HepG2 (cell line): ENCODE results near the gene ABHD1. TPM values are rescaled to one million over a fixed set of nuclear protein-coding genes. Genes with fewer than 3 reads are reported as not detected.
A peak's percentile ranks its signal among the peaks of the same experiment; 100 is the strongest.

Source experiments
- AKAP8 ChIP-seq: sonication (generic); formaldehyde crosslinking; IDR thresholded peaks from 2 replicates; pipeline ENCODE4 v1.5.1; 2020; ENCODE audit warnings: mild to moderate bottlenecking, missing genetic modification reagents
- EED ChIP-seq: sonication (generic); formaldehyde crosslinking; IDR thresholded peaks from 2 replicates; pipeline ENCODE4 v1.5.0; 2020; ENCODE audit warnings: mild to moderate bottlenecking, missing genetic modification reagents
- GMEB2 ChIP-seq: IDR thresholded peaks from 2 replicates; pipeline ENCODE4 v1.6.1; 2016; ENCODE audit warnings: missing biosample characterization, missing genetic modification reagents, low read depth
- MAX ChIP-seq: IDR thresholded peaks from 2 replicates; pipeline ENCODE4 v1.6.1; 2012; ENCODE audit warnings: inconsistent platforms
- MXI1 ChIP-seq: IDR thresholded peaks from 3 replicates; pipeline ENCODE4 v1.6.1; 2012; ENCODE audit warnings: low read depth, low read length, inconsistent platforms, borderline replicate concordance
- NKX3-1 ChIP-seq: sonication (generic); formaldehyde crosslinking; IDR thresholded peaks from 2 replicates; pipeline ENCODE4 v1.5.0; 2020; ENCODE audit warnings: missing genetic modification reagents
- PAX8 ChIP-seq: sonication (generic); formaldehyde crosslinking; IDR thresholded peaks from 2 replicates; pipeline ENCODE4 v1.8.0; 2022; ENCODE audit warnings: mild to moderate bottlenecking, missing genetic modification reagents, borderline replicate concordance
- PLSCR1 ChIP-seq: sonication (generic); formaldehyde crosslinking; IDR thresholded peaks from 2 replicates; pipeline ENCODE4 v1.5.0; 2020; ENCODE audit warnings: missing genetic modification reagents, mild to moderate bottlenecking, borderline replicate concordance
- POGK ChIP-seq: sonication (generic); formaldehyde crosslinking; conservative IDR thresholded peaks from 2 replicates; pipeline ENCODE4 v1.8.0; 2022; ENCODE audit warnings: mild to moderate bottlenecking, moderate library complexity, missing genetic modification reagents
- RARA ChIP-seq: IDR thresholded peaks from 2 replicates; pipeline ENCODE4 v1.6.1; 2016; ENCODE audit warnings: missing genetic modification reagents, missing compliant biosample characterization
- REPIN1 ChIP-seq: sonication (generic); formaldehyde crosslinking; IDR thresholded peaks from 2 replicates; pipeline ENCODE4 v1.8.0; 2022; ENCODE audit warnings: missing genetic modification reagents, low read depth, mild to moderate bottlenecking, borderline replicate concordance
- SP4 ChIP-seq: sonication (generic); formaldehyde crosslinking; IDR thresholded peaks from 2 replicates; pipeline ENCODE4 v1.8.1; 2023; ENCODE audit warnings: mild to moderate bottlenecking, missing genetic modification reagents
- ZNF296 ChIP-seq: sonication (generic); formaldehyde crosslinking; conservative IDR thresholded peaks from 2 replicates; pipeline ENCODE4 v1.5.0; 2020; ENCODE audit warnings: mild to moderate bottlenecking, missing genetic modification reagents
- ZNF580 ChIP-seq: IDR thresholded peaks from 2 replicates; pipeline ENCODE4 v1.6.1; 2016; ENCODE audit warnings: low read depth, borderline replicate concordance
- ZNF589 ChIP-seq: sonication (generic); formaldehyde crosslinking; conservative IDR thresholded peaks from 2 replicates; pipeline ENCODE4 v1.8.0; 2022; ENCODE audit warnings: mild to moderate bottlenecking, moderate library complexity, missing genetic modification reagents
- ZNF597 ChIP-seq: sonication (generic); formaldehyde crosslinking; IDR thresholded peaks from 2 replicates; pipeline ENCODE4 v1.5.0; 2020; ENCODE audit warnings: missing genetic modification reagents
- ZNF605 ChIP-seq: sonication (generic); formaldehyde crosslinking; IDR thresholded peaks from 2 replicates; pipeline ENCODE4 v1.8.0; 2022; ENCODE audit warnings: mild to moderate bottlenecking, missing genetic modification reagents
- ZNF614 ChIP-seq: IDR thresholded peaks from 2 replicates; pipeline ENCODE4 v1.6.1; 2018; ENCODE audit warnings: missing biosample characterization, missing genetic modification reagents, inconsistent platforms, borderline replicate concordance
- ZNF619 ChIP-seq: sonication (generic); formaldehyde crosslinking; IDR thresholded peaks from 2 replicates; pipeline ENCODE4 v1.4.0; 2020; ENCODE audit warnings: mild to moderate bottlenecking, missing genetic modification reagents
- ZNF724P ChIP-seq: sonication (generic); formaldehyde crosslinking; IDR thresholded peaks from 2 replicates; pipeline ENCODE4 v1.8.0; 2022; ENCODE audit warnings: missing genetic modification reagents, borderline replicate concordance
- ZNF792 ChIP-seq: IDR thresholded peaks from 2 replicates; pipeline ENCODE4 v1.6.1; 2016
- polyA plus RNA-seq, 8 experiments: library from polyadenylated mRNA; depleted of rRNA in 3 of 8; stranded (reverse) in 7 of 8; unstranded in 1 of 8; fragments of >200 nt; fragmentation: Illumina TruSeq in 4 of 8; extraction: Trizol in 4 of 8; gene quantifications; 2 replicates each; pipeline versions ENCODE4 v1.2.1 to v1.2.3, GENCODE V29; 2011 to 2016; ENCODE audit warnings: low read depth in 4 of 8, missing spikeins in 1 of 8, mixed read lengths in 1 of 8; ENCODE audit not compliant: insufficient read depth in 1 of 8
- total RNA-seq, 5 experiments: library from RNA; depleted of rRNA; stranded (reverse); fragments of >200 nt; fragmentation: Illumina TruSeq; extraction: Trizol; gene quantifications; 2 replicates each; pipeline ENCODE4 v1.2.3, GENCODE V29; 2016; ENCODE audit warnings: low read depth in 1 of 5

Gene ABHD1
- total and polyA plus RNA-seq, 2 of the 13 experiments (the other 11 are each of a cell fraction or from before 2014, with no cell fraction given) = 0.04 to 0.81 TPM

GRCh38 chr2:27123302-27124150, at the start of gene ABHD1 (continued):
- TF ChIP-seq ZNF597 (CRISPR knock-in tag) (no peak), REPIN1 (CRISPR knock-in tag) (0 out of 2 replicates have a peak, but pooled peaks have one; percentile 9), NKX3-1 (CRISPR knock-in tag) (no peak), POGK (CRISPR knock-in tag) (peak; percentile 57; the same call in 1 of the 2 replicates), PAX8 (CRISPR knock-in tag) (peak; percentile 92; the same call in 1 of the 2 replicates), SP4 (CRISPR knock-in tag) (peak; percentile 84), MXI1 (peak; percentile 48; the same call in 2 of the 3 replicates), ZNF296 (CRISPR knock-in tag) (no peak), ZNF589 (CRISPR knock-in tag) (0 out of 2 replicates have a peak, but pooled peaks have one; percentile 51), RARA (CRISPR knock-in tag) (peak; percentile 43; the same call in 1 of the 2 replicates), PLSCR1 (no peak), ZNF614 (CRISPR knock-in tag) (peak; percentile 66; the same call in 1 of the 2 replicates), EED (CRISPR knock-in tag) (peak; percentile 20; the same call in 1 of the 2 replicates), ZNF724P (peak; percentile 65; the same call in 1 of the 2 replicates), ZNF619 (CRISPR knock-in tag) (peak; percentile 65; the same call in 1 of the 2 replicates), MAX (peak; percentile 68), ZNF792 (CRISPR knock-in tag) (peak; percentile 42; the same call in 1 of the 2 replicates), AKAP8 (CRISPR knock-in tag) (peak; percentile 74; the same call in 1 of the 2 replicates), GMEB2 (CRISPR knock-in tag) (no peak), ZNF605 (CRISPR knock-in tag) (peak; percentile 48), ZNF580 (peak; percentile 79; the same call in 1 of the 2 replicates)
